Astrocyte (in vitro differentiated cells and primary cell): ENCODE data around the gene NES.

ENCODE experiments used
- CTCF ChIP-seq: IDR thresholded peaks from 2 replicates; pipeline ENCODE4 v1.5.1; 2011; ENCODE audit warnings: low read depth, mild to moderate bottlenecking, inconsistent platforms, low read length, moderate library complexity; ENCODE audit not compliant: insufficient read depth
- EZH2 ChIP-seq: IDR thresholded peaks from 2 replicates; pipeline ENCODE4 v1.6.1; 2012; ENCODE audit warnings: mild to moderate bottlenecking, low read length, inconsistent platforms; ENCODE audit not compliant: insufficient read depth

- TF ChIP-seq CTCF: no peak
- TF ChIP-seq EZH2: no peak
Measured at GRCh38 chr1:156655151-156655903, 21.9 kb downstream of the NES start.
